ENCODE data around the gene HS2ST1. TPM values are rescaled to one million over a fixed set of nuclear protein-coding genes. Genes with fewer than 3 reads are reported as not detected.

Gene HS2ST1
- total RNA-seq, 2 donors from 2014 or later, result 29.0 to 31.5 TPM

- H3K4me3 Mint-ChIP-seq, result no peak overlapping the region
- WGBS, 2 experiments (ENCODE audit: insufficient coverage in 1 of 2, insufficient read length in 1 of 2), result 100% methylated on average over 2 of the region's 2 CpGs; no CpG with 5 or more reads in 1 of the 2 experiments
- no peaks in the 10 kb centered on the region for H3K36me3 Mint-ChIP-seq (ENCODE audit: low read depth)
- peaks cover 12% of the 10 kb centered on the region for H3K4me1 Mint-ChIP-seq
- H3K27me3 ChIP-seq (ENCODE audit: control insufficient read depth, insufficient read depth, low read length, poor library complexity, severe bottlenecking), result peaks cover 52% of the 10 kb centered on the region
- peaks cover 79% of the 10 kb centered on the region for H3K27me3 Mint-ChIP-seq (ENCODE audit: insufficient read depth)
- H3K36me3 ChIP-seq (ENCODE audit: control insufficient read depth, insufficient read depth, low read length), result no peaks in the 10 kb centered on the region
- H3K27ac Mint-ChIP-seq, result no peak overlapping the region
- H3K27ac ChIP-seq (ENCODE audit: low read depth, low read length), result no peak overlapping the region
- H3K4me3 ChIP-seq (ENCODE audit: low read length), result no peak overlapping the region
- no peak overlapping the region for H3K9ac ChIP-seq (ENCODE audit: extremely low read depth, low read length, poor library complexity, severe bottlenecking)
- H3K9me3 Mint-ChIP-seq, result no peaks in the 10 kb centered on the region
- no peaks in the 10 kb centered on the region for H3K4me1 ChIP-seq (ENCODE audit: control insufficient read depth, insufficient read depth, low read length)
- H3K9me3 ChIP-seq (ENCODE audit: control insufficient read depth, low read length), result no peaks in the 10 kb centered on the region
- no peak for DNase-seq
- no peak for TF ChIP-seq CTCF (conservative IDR thresholded peaks at IDR 0.05)
Measured at GRCh38 chr1:87146538-87146937, 232.1 kb downstream of the HS2ST1 start.

GRCh38 chr1:87146986-87147385 is 232.6 kb downstream of the HS2ST1 start:
- no peaks in the 10 kb centered on the region for H3K36me3 ChIP-seq (ENCODE audit: control insufficient read depth, insufficient read depth, low read length)
- H3K27me3 ChIP-seq (ENCODE audit: control insufficient read depth, insufficient read depth, low read length, poor library complexity, severe bottlenecking), result peaks cover 55% of the 10 kb centered on the region
- no peaks in the 10 kb centered on the region for H3K9me3 ChIP-seq (ENCODE audit: control insufficient read depth, low read length)
- H3K4me1 ChIP-seq (ENCODE audit: control insufficient read depth, insufficient read depth, low read length), result peaks cover under 1% of the 10 kb centered on the region
- no peak overlapping the region for H3K27ac ChIP-seq (ENCODE audit: low read depth, low read length)
- no peak for TF ChIP-seq CTCF (conservative IDR thresholded peaks at IDR 0.05)
- no peak overlapping the region for H3K4me3 ChIP-seq (ENCODE audit: low read length)
- no peak for DNase-seq
- WGBS, 2 experiments (ENCODE audit: insufficient coverage in 1 of 2, insufficient read length in 1 of 2), result 93 to 100% methylated on average over 1 of the region's 2 CpGs
- no peak overlapping the region for H3K4me3 Mint-ChIP-seq
- H3K9ac ChIP-seq (ENCODE audit: extremely low read depth, low read length, poor library complexity, severe bottlenecking), result no peak overlapping the region
- H3K36me3 Mint-ChIP-seq (ENCODE audit: low read depth), result no peaks in the 10 kb centered on the region
- peaks cover 79% of the 10 kb centered on the region for H3K27me3 Mint-ChIP-seq (ENCODE audit: insufficient read depth)
- no peak overlapping the region for H3K27ac Mint-ChIP-seq
- no peaks in the 10 kb centered on the region for H3K9me3 Mint-ChIP-seq
- peaks cover 17% of the 10 kb centered on the region for H3K4me1 Mint-ChIP-seq

GRCh38 chr1:87147851-87148250 is 233.4 kb downstream of the HS2ST1 start:
- peaks cover 82% of the 10 kb centered on the region for H3K27me3 Mint-ChIP-seq (ENCODE audit: insufficient read depth)
- H3K36me3 ChIP-seq (ENCODE audit: control insufficient read depth, insufficient read depth, low read length), result no peaks in the 10 kb centered on the region
- peaks cover 63% of the 10 kb centered on the region for H3K27me3 ChIP-seq (ENCODE audit: control insufficient read depth, insufficient read depth, low read length, poor library complexity, severe bottlenecking)
- TF ChIP-seq CTCF (conservative IDR thresholded peaks at IDR 0.05), result no peak
- H3K9me3 Mint-ChIP-seq, result no peaks in the 10 kb centered on the region
- H3K9me3 ChIP-seq (ENCODE audit: control insufficient read depth, low read length), result no peaks in the 10 kb centered on the region
- H3K27ac Mint-ChIP-seq, result no peak overlapping the region
- no peak overlapping the region for H3K9ac ChIP-seq (ENCODE audit: extremely low read depth, low read length, poor library complexity, severe bottlenecking)
- no peak for DNase-seq
- no peak overlapping the region for H3K4me3 Mint-ChIP-seq
- no peak overlapping the region for H3K4me3 ChIP-seq (ENCODE audit: low read length)
- peaks cover 20% of the 10 kb centered on the region for H3K4me1 Mint-ChIP-seq
- H3K27ac ChIP-seq (ENCODE audit: low read depth, low read length), result no peak overlapping the region
- H3K36me3 Mint-ChIP-seq (ENCODE audit: low read depth), result no peaks in the 10 kb centered on the region
- H3K4me1 ChIP-seq (ENCODE audit: control insufficient read depth, insufficient read depth, low read length), result peaks cover 4% of the 10 kb centered on the region
- 69 to 80% methylated on average over 3 of the region's 3 CpGs for WGBS, 2 experiments (ENCODE audit: insufficient coverage in 1 of 2, insufficient read length in 1 of 2)
